Progenitor cell of endocrine pancreas (in vitro differentiated cells): ENCODE results near the gene MYO7B. TPM values are rescaled to one million over a fixed set of nuclear protein-coding genes. Genes with fewer than 3 reads are reported as not detected.

Experiments used
- DNase-seq: peaks from one replicate; pipeline ENCODE4 v3.0.0; 2021; ENCODE audit warnings: low spot score; ENCODE audit not compliant: unreplicated experiment
- H3K27ac Mint-ChIP-seq: 2 replicates; pipeline ENCODE4 v1.8.0; 2021; ENCODE audit warnings: mild to moderate bottlenecking, moderate library complexity, mixed read lengths
- H3K27me3 Mint-ChIP-seq: 2 replicates; pipeline ENCODE4 v1.8.0; 2021; ENCODE audit warnings: mixed read lengths
- H3K36me3 Mint-ChIP-seq: 2 replicates; pipeline ENCODE4 v1.8.0; 2022; ENCODE audit warnings: mixed read lengths; ENCODE audit not compliant: insufficient read depth
- H3K4me1 Mint-ChIP-seq: 2 replicates; pipeline ENCODE4 v1.8.0; 2021; ENCODE audit warnings: low read depth, mixed read lengths
- H3K4me3 Mint-ChIP-seq: 2 replicates; pipeline ENCODE4 v1.8.0; 2021; ENCODE audit warnings: low read depth, mild to moderate bottlenecking, moderate library complexity, mixed read lengths
- H3K9me3 Mint-ChIP-seq: 2 replicates; pipeline ENCODE4 v1.8.0; 2021; ENCODE audit warnings: low read depth, mixed read lengths
- total RNA-seq: library from RNA; stranded (reverse); gene quantifications from 2 replicates; pipeline ENCODE4 v1.2.1, GENCODE V29; 2021
- TF ChIP-seq, protein P1 (sequence below): fragments of 200-600 bp; sonication (generic); IDR thresholded peaks from one replicate; pipeline ENCODE4 v1.5.0; 2021; ENCODE audit warnings: antibody characterized with exemption, mild to moderate bottlenecking; ENCODE audit not compliant: unreplicated experiment

Gene MYO7B
- total RNA-seq, 1 donor from 2014 or later = not detected

DNA sequence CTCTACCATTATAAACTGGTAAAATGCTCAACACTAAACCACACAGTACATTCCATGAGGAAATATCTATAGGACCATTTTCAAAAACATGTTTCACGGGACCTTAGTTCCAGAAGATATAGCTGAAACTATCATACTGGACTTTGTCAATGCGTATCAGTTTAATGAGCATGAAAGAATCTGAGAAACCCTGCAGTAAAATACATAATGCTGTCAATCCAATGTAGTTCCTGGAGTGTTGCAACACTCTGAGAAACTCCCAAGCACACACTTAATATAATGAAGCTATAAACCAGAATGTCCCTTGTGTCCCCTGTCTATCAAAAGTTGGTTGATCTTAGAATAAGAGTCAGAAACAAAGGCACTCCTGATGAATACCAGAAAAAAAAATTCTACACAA is 25.4 kb upstream of the MYO7B start:
- Mint-ChIP-seq H3K4me3 (no peak overlapping the region), H3K9me3 (no peaks in the 10 kb centered on the region), H3K36me3 (peaks cover 3% of the 10 kb centered on the region), H3K4me1 (no peaks in the 10 kb centered on the region), H3K27ac (no peak overlapping the region), H3K27me3 (no peaks in the 10 kb centered on the region)
- TF ChIP-seq, protein P1, sequence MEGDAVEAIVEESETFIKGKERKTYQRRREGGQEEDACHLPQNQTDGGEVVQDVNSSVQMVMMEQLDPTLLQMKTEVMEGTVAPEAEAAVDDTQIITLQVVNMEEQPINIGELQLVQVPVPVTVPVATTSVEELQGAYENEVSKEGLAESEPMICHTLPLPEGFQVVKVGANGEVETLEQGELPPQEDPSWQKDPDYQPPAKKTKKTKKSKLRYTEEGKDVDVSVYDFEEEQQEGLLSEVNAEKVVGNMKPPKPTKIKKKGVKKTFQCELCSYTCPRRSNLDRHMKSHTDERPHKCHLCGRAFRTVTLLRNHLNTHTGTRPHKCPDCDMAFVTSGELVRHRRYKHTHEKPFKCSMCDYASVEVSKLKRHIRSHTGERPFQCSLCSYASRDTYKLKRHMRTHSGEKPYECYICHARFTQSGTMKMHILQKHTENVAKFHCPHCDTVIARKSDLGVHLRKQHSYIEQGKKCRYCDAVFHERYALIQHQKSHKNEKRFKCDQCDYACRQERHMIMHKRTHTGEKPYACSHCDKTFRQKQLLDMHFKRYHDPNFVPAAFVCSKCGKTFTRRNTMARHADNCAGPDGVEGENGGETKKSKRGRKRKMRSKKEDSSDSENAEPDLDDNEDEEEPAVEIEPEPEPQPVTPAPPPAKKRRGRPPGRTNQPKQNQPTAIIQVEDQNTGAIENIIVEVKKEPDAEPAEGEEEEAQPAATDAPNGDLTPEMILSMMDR = no peak
- DNase-seq = no peak

DNA sequence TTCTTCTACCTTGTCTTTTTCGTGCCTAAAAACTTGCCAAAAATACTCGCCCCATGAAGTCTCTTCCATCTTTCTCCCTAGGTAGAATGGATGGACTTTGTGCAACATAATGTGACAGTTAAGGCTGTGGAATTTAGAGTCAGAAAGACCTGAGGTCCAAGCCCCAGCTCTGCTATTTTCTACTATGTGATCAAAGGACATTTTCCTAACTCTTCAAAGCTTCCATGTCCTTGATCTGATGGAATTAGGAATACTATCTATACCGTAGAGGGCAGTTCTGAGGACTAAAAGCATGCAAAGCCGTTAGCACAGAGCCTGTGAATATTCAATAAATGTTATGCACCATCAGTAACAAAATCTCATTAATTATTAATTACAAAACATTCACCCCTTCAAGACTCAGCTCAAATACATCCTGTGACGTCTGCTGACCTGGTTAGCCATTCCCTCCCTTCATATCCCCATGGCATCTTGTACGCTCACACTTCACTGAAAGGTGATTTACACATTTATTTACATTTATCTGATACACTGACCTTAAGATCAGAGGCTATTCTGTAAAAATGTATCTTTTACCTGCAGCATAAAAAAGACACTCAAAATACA is 24.3 kb upstream of the MYO7B start:
- Mint-ChIP-seq H3K27ac (no peak overlapping the region), H3K4me1 (peaks cover 2% of the 10 kb centered on the region), H3K4me3 (no peak overlapping the region), H3K36me3 (peaks cover 3% of the 10 kb centered on the region), H3K9me3 (no peaks in the 10 kb centered on the region), H3K27me3 (no peaks in the 10 kb centered on the region)
- TF ChIP-seq, protein P1 = no peak
- no peak for DNase-seq

GRCh38 chr2:127511917-127512316 is 23.6 kb upstream of the MYO7B start:
- Mint-ChIP-seq H3K27ac (no peak overlapping the region), H3K36me3 (peaks cover 4% of the 10 kb centered on the region), H3K27me3 (no peaks in the 10 kb centered on the region), H3K9me3 (no peaks in the 10 kb centered on the region), H3K4me1 (peaks cover 2% of the 10 kb centered on the region), H3K4me3 (no peak overlapping the region)
- DNase-seq = no peak
- TF ChIP-seq, protein P1 = no peak

- no peak for DNase-seq
- Mint-ChIP-seq H3K27me3 (no peaks in the 10 kb centered on the region), H3K36me3 (peaks cover 5% of the 10 kb centered on the region), H3K4me3 (no peak overlapping the region), H3K9me3 (no peaks in the 10 kb centered on the region), H3K27ac (no peak overlapping the region), H3K4me1 (peaks cover 2% of the 10 kb centered on the region)
- TF ChIP-seq, protein P1 = no peak
Measured at GRCh38 chr2:127512362-127512761, 23.1 kb upstream of the MYO7B start.

GRCh38 chr2:127514076-127514475 is 21.4 kb upstream of the MYO7B start:
- Mint-ChIP-seq H3K4me3 (no peak overlapping the region), H3K27me3 (no peaks in the 10 kb centered on the region), H3K27ac (no peak overlapping the region), H3K4me1 (peaks cover 2% of the 10 kb centered on the region), H3K36me3 (peaks cover 8% of the 10 kb centered on the region), H3K9me3 (no peaks in the 10 kb centered on the region)
- no peak for DNase-seq
- TF ChIP-seq, protein P1 = no peak
